ENCODE measurements around the gene CFAP46. TPM values are rescaled to one million over a fixed set of nuclear protein-coding genes. Genes with fewer than 3 reads are reported as not detected.

Gene CFAP46
- total and polyA plus RNA-seq, 2 donors: 0.53 TPM; not detected in 1

- no peak overlapping the region for H3K4me3 ChIP-seq (ENCODE audit: low read depth, low read length)
- H3K27ac ChIP-seq (ENCODE audit: low read depth): no peak overlapping the region
- 47% methylated on average over 7 of the region's 7 CpGs for WGBS
- H3K36me3 ChIP-seq (ENCODE audit: insufficient read depth): no peaks in the 10 kb centered on the region
- H3K4me1 ChIP-seq (ENCODE audit: insufficient read depth): peaks cover 6% of the 10 kb centered on the region
- no peak for DNase-seq (ENCODE audit: extremely low spot score)
Observed at GRCh38 chr10:132790470-132790869, 151.9 kb downstream of the CFAP46 start.

- Histone ChIP-seq H3K4me1 (ENCODE audit: insufficient read depth) (peaks cover 9% of the 10 kb centered on the region), H3K4me3 (ENCODE audit: low read depth, low read length) (no peak overlapping the region), H3K36me3 (ENCODE audit: insufficient read depth) (no peaks in the 10 kb centered on the region), H3K27ac (ENCODE audit: low read depth) (no peak overlapping the region)
- no peak for DNase-seq (ENCODE audit: extremely low spot score)
- WGBS: 77% methylated on average over 15 of the region's 15 CpGs
Observed at GRCh38 chr10:132789659-132790148, 152.7 kb downstream of the CFAP46 start.

- Histone ChIP-seq H3K36me3 (ENCODE audit: insufficient read depth) (no peaks in the 10 kb centered on the region), H3K4me1 (ENCODE audit: insufficient read depth) (peaks cover 10% of the 10 kb centered on the region), H3K27ac (ENCODE audit: low read depth) (no peak overlapping the region), H3K4me3 (ENCODE audit: low read depth, low read length) (no peak overlapping the region)
- DNase-seq (ENCODE audit: extremely low spot score): no peak
- WGBS: 5% methylated on average over 30 of the region's 30 CpGs
Observed at GRCh38 chr10:132788831-132789219, 153.5 kb downstream of the CFAP46 start.

- Histone ChIP-seq H3K4me1 (ENCODE audit: insufficient read depth) (peaks cover 10% of the 10 kb centered on the region), H3K36me3 (ENCODE audit: insufficient read depth) (peaks cover under 1% of the 10 kb centered on the region), H3K4me3 (ENCODE audit: low read depth, low read length) (no peak overlapping the region), H3K27ac (ENCODE audit: low read depth) (no peak overlapping the region)
- WGBS: 1% methylated on average over 78 of the region's 79 CpGs
- no peak for DNase-seq (ENCODE audit: extremely low spot score)
Observed at GRCh38 chr10:132788180-132788830, 154.1 kb downstream of the CFAP46 start.

- no peak for DNase-seq (ENCODE audit: extremely low spot score)
- WGBS: 1% methylated on average over 80 of the region's 80 CpGs
- Histone ChIP-seq H3K36me3 (ENCODE audit: insufficient read depth) (peaks cover 2% of the 10 kb centered on the region), H3K27ac (ENCODE audit: low read depth) (no peak overlapping the region), H3K4me1 (ENCODE audit: insufficient read depth) (peaks cover 10% of the 10 kb centered on the region), H3K4me3 (ENCODE audit: low read depth, low read length) (no peak overlapping the region)
Observed at GRCh38 chr10:132787495-132788179, 154.7 kb downstream of the CFAP46 start.

- H3K36me3 ChIP-seq (ENCODE audit: insufficient read depth): peaks cover 2% of the 10 kb centered on the region
- peaks cover 10% of the 10 kb centered on the region for H3K4me1 ChIP-seq (ENCODE audit: insufficient read depth)
- WGBS: 3% methylated on average over 80 of the region's 80 CpGs
- DNase-seq (ENCODE audit: extremely low spot score): no peak
- H3K4me3 ChIP-seq (ENCODE audit: low read depth, low read length): no peak overlapping the region
- no peak overlapping the region for H3K27ac ChIP-seq (ENCODE audit: low read depth)
Observed at GRCh38 chr10:132786884-132787494, 155.4 kb downstream of the CFAP46 start.

GRCh38 chr10:132786476-132786883 is 155.9 kb downstream of the CFAP46 start:
- H3K36me3 ChIP-seq (ENCODE audit: insufficient read depth): peaks cover 6% of the 10 kb centered on the region
- no peak overlapping the region for H3K27ac ChIP-seq (ENCODE audit: low read depth)
- peaks cover 10% of the 10 kb centered on the region for H3K4me1 ChIP-seq (ENCODE audit: insufficient read depth)
- DNase-seq (ENCODE audit: extremely low spot score): no peak
- H3K4me3 ChIP-seq (ENCODE audit: low read depth, low read length): no peak overlapping the region
- WGBS: 5% methylated on average over 58 of the region's 58 CpGs

- no peak within 1 kb of the TSS for H3K27ac ChIP-seq (ENCODE audit: low read depth)
- H3K4me1 ChIP-seq (ENCODE audit: insufficient read depth): peaks cover 10% of the 10 kb centered on the region
- H3K36me3 ChIP-seq (ENCODE audit: insufficient read depth): peaks cover 6% of the 10 kb centered on the region
- WGBS: under 1% methylated on average over 109 of the region's 119 CpGs
- DNase-seq (ENCODE audit: extremely low spot score): no peak
- peak within 1 kb of the TSS; percentile 27 for H3K4me3 ChIP-seq (ENCODE audit: low read depth, low read length)
Observed at GRCh38 chr10:132785723-132786475, 156.5 kb downstream of the CFAP46 start, which contains the start of gene NKX6-2. Gene NKX6-2 (minus strand): TSS chr10:132786147. CDS start chr10:132785948, 199 bp downstream.

- H3K27ac ChIP-seq (ENCODE audit: low read depth): no peak overlapping the region
- DNase-seq (ENCODE audit: extremely low spot score): no peak
- peak overlapping the region; percentile 27 for H3K4me3 ChIP-seq (ENCODE audit: low read depth, low read length)
- 4% methylated on average over 110 of the region's 111 CpGs for WGBS
- peaks cover 6% of the 10 kb centered on the region for H3K36me3 ChIP-seq (ENCODE audit: insufficient read depth)
- H3K4me1 ChIP-seq (ENCODE audit: insufficient read depth): peaks cover 10% of the 10 kb centered on the region
Observed at GRCh38 chr10:132784866-132785722, 157.3 kb downstream of the CFAP46 start.

GRCh38 chr10:132783940-132784865 is 158.2 kb downstream of the CFAP46 start:
- 21% methylated on average over 106 of the region's 106 CpGs for WGBS

GRCh38 chr10:132783165-132783939 is 159.0 kb downstream of the CFAP46 start:
- Histone ChIP-seq H3K36me3 (ENCODE audit: insufficient read depth) (peaks cover 6% of the 10 kb centered on the region), H3K27ac (ENCODE audit: low read depth) (no peak overlapping the region), H3K4me1 (ENCODE audit: insufficient read depth) (peaks cover 10% of the 10 kb centered on the region), H3K4me3 (ENCODE audit: low read depth, low read length) (no peak overlapping the region)
- no peak for DNase-seq (ENCODE audit: extremely low spot score)
- 94% methylated on average over 30 of the region's 30 CpGs for WGBS

More at GRCh38 chr10:132783940-132784865, 158.2 kb downstream of the CFAP46 start:
- no peak for DNase-seq (ENCODE audit: extremely low spot score)
- Histone ChIP-seq H3K36me3 (ENCODE audit: insufficient read depth) (peaks cover 6% of the 10 kb centered on the region), H3K4me1 (ENCODE audit: insufficient read depth) (peaks cover 10% of the 10 kb centered on the region), H3K4me3 (ENCODE audit: low read depth, low read length) (no peak overlapping the region), H3K27ac (ENCODE audit: low read depth) (no peak overlapping the region)
